C4-2B (cell line): ENCODE results near the gene ZKSCAN8.

Experiments
- H3K27ac ChIP-seq: fragments of 450-650 bp; 2 replicates; pipeline ENCODE4 v1.5.1; 2017
- ZFX ChIP-seq: fragments of 450-650 bp; IDR thresholded peaks from 2 replicates; pipeline ENCODE4 v1.6.1; 2017
- TF ChIP-seq, protein P1 (sequence below): fragments of 450-650 bp; conservative IDR thresholded peaks from 2 replicates; pipeline ENCODE4 v1.5.1; 2017; ENCODE audit warnings: mild to moderate bottlenecking

The ZKSCAN8 gene

DNA sequence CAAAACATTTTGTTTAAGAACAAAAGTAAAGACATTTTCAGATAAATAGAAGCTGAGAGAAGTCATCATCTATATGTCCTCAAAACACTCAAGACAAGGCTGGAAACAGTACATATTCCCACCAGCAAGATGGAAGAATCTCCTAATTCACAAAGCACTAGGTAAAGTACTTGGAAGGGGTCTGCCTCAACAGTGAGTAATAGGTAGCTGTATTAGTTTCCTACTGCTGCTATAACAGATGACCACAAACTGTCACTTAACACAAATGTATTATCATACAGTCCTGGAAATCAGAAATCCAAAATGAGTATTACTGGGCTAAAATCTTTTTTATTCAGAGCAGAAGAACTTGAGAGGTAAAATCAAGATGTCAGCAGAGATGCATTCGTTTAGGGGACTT is 40.6 kb downstream of the ZKSCAN8 start:
- TF ChIP-seq, protein P1, sequence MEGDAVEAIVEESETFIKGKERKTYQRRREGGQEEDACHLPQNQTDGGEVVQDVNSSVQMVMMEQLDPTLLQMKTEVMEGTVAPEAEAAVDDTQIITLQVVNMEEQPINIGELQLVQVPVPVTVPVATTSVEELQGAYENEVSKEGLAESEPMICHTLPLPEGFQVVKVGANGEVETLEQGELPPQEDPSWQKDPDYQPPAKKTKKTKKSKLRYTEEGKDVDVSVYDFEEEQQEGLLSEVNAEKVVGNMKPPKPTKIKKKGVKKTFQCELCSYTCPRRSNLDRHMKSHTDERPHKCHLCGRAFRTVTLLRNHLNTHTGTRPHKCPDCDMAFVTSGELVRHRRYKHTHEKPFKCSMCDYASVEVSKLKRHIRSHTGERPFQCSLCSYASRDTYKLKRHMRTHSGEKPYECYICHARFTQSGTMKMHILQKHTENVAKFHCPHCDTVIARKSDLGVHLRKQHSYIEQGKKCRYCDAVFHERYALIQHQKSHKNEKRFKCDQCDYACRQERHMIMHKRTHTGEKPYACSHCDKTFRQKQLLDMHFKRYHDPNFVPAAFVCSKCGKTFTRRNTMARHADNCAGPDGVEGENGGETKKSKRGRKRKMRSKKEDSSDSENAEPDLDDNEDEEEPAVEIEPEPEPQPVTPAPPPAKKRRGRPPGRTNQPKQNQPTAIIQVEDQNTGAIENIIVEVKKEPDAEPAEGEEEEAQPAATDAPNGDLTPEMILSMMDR = no peak
- TF ChIP-seq ZFX = no peak

DNA sequence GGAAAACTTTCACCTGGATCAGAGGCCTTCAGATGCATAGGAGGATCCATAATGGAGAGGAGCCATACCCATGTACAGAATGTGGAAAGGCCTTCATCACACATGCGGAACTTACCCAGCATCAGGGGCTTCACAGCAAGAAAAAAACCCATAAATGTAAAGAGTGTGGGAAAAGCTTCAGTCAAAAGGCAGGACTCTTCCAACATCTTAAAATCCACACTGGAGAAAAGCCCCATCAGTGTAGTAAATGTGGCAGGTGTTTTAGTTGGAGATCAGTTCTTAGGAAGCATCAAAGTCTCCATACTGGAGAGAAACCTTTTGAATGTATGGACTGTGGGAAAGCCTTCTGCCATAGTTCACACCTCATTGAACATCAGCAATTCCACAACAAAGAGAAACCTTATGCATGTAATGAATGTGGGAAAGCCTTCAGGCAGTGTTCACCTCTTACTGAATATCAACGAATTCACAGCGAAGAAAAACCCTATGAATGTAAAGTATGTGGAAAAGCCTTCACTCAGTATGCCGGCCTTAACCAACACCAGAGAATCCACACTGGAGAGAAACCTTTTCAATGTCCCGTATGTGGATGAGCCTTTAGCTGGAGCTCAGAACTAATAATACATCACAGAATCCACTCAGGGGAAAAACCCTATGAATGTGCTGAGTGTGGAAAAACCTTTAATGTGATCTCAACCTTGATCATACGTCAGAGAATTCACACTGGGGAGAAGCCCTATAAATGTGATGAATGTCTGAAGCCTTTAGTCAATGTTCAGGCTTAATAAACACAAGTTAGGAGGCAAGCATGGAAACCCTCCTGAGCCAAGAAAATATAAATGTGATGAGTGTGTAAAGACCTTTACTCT is 46.7 kb downstream of the ZKSCAN8 start:
- TF ChIP-seq, protein P1 = no peak
- no peak for TF ChIP-seq ZFX
- H3K27ac ChIP-seq = no peak overlapping the region

More for the DNA sequence above, 40.6 kb downstream of the ZKSCAN8 start:
- no peak overlapping the region for H3K27ac ChIP-seq

DNA sequence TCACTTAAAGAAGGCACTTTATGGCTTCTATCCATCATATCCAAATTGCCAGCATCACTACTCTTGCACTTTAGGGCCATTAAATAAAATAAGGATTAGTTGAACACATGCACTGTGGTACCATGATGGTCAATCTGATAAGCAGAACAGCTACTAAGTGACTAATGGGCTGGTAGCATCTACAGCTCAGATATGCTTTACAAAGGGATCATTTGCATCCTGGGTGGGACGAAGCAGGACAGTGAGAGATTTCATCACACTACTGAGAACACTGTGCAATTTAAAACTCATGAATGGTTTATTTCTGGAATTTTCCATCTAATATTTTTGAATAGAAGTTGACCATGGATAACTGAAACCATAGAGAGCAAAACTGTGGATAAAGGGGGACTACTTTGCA is 58.3 kb downstream of the ZKSCAN8 start:
- H3K27ac ChIP-seq = no peak overlapping the region
- TF ChIP-seq, protein P1 = no peak
- no peak for TF ChIP-seq ZFX

DNA sequence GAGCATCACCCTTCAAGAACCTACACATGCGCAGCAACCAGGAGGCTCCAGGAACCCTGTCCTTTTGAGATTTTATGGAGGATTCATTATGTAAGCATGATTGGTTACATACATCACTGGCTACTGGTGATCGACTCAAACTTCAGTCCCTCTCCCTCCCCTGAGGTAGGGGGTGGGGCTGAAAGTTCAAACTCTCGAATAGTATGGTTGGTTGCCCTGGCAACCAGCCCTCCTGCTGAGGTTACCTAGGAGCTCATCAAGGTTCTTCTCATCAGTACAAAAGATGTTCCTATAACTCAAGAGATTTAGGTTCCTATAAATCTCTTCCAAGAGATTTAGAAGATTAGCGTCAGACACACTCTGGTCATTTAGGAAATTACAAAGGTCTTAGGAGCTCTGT is 61.5 kb downstream of the ZKSCAN8 start:
- H3K27ac ChIP-seq = no peak overlapping the region
- TF ChIP-seq, protein P1 = no peak

DNA sequence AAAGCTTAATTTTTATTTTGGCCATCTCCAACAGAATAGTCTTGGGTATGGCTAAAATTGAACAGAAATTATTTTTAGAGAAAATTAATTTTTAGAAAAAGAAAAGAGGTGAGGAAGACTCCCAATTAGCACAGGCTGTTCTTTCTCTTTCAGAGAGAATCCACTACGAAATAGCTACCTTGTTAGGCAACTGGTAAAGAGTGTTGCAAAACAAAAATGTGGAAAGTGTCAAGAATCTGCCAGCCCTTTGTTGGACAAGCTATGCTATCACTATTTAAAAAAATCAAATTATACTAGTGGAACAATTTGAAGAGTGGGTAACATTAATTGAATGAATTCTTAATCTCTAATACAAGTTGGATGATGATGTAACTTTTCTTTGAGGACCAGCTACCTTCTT is 64.2 kb downstream of the ZKSCAN8 start:
- TF ChIP-seq, protein P1 = no peak
- TF ChIP-seq ZFX = no peak
- no peak overlapping the region for H3K27ac ChIP-seq

DNA sequence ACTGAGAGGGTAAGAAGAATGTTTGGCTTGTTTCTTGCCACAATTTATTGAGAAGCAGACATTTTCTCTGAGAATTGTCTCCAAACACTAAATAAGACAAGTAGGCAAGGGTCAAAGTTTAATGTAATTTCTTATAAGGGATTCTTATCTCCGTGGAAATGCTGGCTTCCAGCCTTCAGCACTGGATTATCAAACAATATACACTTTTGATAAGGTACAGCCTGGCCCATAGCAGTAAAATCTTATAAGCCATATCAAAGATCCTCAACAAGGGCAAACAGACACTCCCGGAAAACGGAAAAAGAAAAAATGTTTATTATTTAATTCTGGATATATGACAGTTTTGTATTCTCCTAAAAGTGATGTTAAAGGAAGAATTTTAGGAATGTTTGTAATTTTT is 64.8 kb downstream of the ZKSCAN8 start:
- TF ChIP-seq ZFX = no peak
- TF ChIP-seq, protein P1 = no peak
- H3K27ac ChIP-seq = no peak overlapping the region

DNA sequence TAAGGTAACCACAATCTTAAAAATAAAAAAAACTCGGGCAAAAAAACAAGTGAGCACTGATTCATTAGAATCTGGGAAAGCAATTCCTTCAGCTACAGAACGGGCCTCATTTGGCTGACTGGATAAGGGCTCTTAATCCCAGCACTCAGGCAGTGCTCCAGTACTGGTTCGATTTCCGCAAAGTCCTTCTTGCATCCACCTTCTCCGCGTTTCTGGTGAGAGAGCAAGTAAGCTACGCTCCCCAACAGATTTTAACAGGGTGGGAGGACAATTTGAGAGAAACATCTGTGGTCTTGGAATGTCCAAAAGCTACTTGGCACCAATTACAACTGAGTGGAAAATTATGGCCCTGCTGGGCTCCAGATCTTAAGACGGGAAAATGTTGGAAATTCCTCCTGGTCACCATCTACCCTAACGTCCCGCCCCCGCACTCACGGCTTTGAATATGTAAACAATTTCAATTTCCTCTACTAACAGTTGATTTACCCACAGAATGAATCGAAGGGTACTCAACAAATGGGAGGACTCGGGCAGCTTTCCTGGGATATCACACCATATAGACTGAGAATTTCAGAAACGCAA is 65.3 kb downstream of the ZKSCAN8 start:
- H3K27ac ChIP-seq = no peak overlapping the region
- TF ChIP-seq, protein P1 = no peak
- no peak for TF ChIP-seq ZFX
